Stimulated activated CD4-positive, alpha-beta T cell treated with anti-CD3 and anti-CD28 coated beads, TNF-alpha, amount 100 ng/mL, for 48 hours (primary cell): ENCODE measurements around the gene ESRP2.
A peak's percentile ranks its signal among the peaks of the same experiment; 100 is the strongest.

Experiments used
- DNase-seq, 3 donors: peaks; one replicate each; pipeline ENCODE4 v3.0.0-alpha.2; 2020; ENCODE audit warnings: low read depth in 3 of 3

ESRP2 gene

GRCh38 chr16:68235887-68236136 lies at the start of gene ESRP2:
Gene ESRP2, minus strand, starts transcription at chr16:68236127. Its CDS starts 82 bp downstream, at chr16:68236045.
- no peak for DNase-seq

GRCh38 chr16:68285683-68286082 lies 49.8 kb upstream of the ESRP2 start:
- no peak for DNase-seq

GRCh38 chr16:68284847-68285246 lies 48.9 kb upstream of the ESRP2 start:
- no peak for DNase-seq

GRCh38 chr16:68283801-68284598 lies 48.1 kb upstream of the ESRP2 start:
- no peak for DNase-seq

GRCh38 chr16:68283346-68283745 lies 47.4 kb upstream of the ESRP2 start:
- DNase-seq, result no peak

- no peak for DNase-seq
Measured at GRCh38 chr16:68282064-68282452, 46.1 kb upstream of the ESRP2 start.

DNA sequence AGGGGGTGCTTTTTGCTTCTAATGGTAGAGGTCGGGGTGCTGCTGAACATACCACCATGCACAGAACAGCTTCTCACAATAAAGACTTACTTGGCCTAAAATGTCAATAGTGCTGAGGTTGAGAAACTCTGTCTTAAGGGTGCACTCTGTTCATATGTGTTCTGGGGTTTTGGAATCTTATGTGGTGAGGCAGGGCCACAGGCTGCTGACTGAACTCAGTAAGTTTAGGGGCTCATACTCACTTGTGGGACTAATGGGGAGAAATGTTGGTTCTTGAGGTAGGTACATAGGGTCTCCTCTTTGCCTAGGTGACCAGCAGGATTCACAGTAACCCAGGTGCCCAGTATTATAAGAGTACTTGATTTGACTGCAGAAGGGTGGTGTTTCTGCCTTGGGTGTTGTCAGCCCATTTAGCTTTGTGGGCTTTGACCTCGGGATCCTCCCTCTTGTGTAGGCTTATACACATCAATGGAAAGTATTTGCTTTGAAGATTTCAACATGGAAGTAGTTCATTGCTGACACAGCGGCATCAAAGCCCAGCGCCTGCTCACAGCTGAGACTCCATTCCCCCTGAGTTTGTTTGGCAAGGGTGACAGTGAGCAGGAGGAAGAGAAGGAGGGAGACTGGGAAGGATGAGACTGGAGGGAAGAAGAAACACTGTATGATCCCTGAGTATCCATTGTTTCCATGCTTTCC lies 45.6 kb upstream of the ESRP2 start:
- no peak for DNase-seq

DNA sequence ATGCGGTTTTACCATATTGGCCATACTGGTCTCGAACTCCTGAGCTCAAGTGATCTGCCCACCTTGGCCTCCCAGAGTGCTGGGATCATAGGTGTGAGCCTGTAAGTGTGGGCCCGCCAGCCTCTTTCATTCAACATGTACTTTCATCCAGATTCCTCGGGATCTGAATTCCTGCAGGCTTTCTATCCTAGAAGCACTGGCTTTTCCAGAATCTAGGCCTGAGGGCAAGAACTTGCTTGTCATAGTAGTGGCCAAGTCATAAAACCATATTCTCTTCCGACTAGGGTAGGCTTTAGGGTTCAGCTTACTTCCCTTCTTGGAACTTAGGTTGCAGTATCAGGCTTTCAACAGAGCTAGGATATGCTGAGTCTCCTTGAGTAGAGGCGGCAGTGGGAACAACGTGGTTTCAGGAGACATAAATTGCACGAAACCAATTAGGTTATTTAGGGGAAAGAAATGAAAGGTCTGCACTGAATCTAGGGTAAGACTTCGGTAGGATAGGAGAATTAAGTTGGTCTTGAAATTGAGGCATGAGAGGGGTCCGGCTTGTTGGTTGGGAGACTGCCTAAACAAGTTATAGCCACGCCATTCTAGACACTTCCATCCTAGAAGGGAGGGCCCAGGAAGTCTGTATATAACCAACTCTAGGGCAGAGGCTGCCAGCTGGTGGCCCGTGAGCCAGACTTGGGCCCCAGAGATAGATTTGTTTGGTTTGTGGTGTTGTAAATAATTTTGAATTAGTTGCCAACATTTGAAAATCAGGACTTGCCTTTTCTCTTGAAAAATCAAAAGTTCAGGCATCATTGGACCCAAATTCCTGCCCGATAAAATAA lies 44.0 kb upstream of the ESRP2 start:
- DNase-seq, result no peak

- DNase-seq, result no peak
Measured at GRCh38 chr16:68276223-68276622, 40.3 kb upstream of the ESRP2 start.

DNA sequence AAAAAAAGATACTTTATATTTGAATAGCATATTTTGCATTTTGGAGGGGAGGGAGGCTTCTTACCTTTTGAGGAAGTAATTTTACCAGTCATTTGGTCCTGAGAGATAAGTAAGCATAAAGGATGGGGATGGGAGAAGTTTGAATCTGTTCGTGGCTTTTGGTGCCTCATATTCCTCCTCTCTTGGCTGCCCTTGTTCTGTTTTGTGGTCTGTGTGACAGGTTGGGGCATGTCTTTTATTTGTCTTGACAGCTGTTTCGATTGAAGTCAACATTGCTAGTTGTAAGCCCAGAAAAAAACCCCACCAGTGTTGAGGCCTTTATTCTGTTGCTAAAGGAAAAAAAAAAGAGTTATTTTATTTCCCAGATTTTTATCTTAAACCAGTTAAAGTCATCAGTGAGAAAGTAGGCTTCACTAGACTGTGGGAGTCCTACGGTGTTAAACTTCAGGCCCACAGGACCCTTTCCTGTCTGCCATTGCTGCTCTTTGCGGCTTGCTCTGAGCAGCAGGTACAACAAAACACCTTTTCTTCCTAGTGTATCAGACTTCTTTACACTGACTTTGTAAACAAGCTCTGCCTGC lies 39.8 kb upstream of the ESRP2 start:
- DNase-seq, result no peak

- DNase-seq, result no peak
Measured at GRCh38 chr16:68274441-68274840, 38.5 kb upstream of the ESRP2 start.

GRCh38 chr16:68273896-68274295 lies 38.0 kb upstream of the ESRP2 start:
- no peak for DNase-seq

DNA sequence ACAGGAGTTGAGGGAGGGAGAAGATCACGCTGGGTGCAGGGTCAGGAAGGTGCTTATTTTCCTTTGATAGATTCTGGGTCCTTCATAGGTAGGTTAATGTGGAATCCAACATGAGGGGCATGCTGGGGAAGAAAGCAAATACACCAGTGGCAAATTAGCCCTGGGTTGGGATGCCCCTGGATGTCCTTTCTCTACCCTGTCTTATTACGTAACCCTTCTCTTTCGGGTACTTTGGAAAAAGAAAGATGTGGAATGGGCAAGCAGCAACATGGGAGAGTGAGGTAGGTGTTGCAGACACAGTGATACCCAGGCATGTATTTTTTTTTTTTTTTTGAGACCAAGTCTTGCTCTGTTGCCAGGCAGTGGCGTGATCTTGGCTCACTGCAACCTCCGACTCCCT lies 37.5 kb upstream of the ESRP2 start:
- no peak for DNase-seq

GRCh38 chr16:68272507-68273209 lies 36.7 kb upstream of the ESRP2 start:
- no peak for DNase-seq

DNA sequence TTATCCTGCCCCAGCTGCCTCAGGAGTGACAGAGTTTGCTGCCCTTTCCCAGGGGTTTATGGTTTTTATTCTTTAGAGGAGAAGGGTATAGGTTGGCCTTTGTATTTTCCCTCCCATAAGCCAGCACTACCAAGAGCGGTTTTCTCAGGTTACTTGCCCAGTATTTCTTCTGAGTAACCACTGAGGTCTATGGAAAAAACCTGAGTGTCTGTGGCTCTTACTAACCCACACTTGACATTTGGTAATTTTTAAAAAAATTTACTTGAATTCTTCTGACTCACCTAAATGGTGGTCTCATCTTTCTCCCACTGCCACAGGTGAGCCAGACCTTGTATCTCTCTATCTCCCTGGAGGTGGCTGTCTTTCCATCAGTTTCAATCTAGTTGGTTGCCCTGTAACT lies 34.4 kb upstream of the ESRP2 start:
- DNase-seq, result no peak

GRCh38 chr16:68269793-68270192 lies 33.9 kb upstream of the ESRP2 start:
- DNase-seq, result no peak

GRCh38 chr16:68267612-68268405 lies 31.9 kb upstream of the ESRP2 start:
- no peak for DNase-seq

DNA sequence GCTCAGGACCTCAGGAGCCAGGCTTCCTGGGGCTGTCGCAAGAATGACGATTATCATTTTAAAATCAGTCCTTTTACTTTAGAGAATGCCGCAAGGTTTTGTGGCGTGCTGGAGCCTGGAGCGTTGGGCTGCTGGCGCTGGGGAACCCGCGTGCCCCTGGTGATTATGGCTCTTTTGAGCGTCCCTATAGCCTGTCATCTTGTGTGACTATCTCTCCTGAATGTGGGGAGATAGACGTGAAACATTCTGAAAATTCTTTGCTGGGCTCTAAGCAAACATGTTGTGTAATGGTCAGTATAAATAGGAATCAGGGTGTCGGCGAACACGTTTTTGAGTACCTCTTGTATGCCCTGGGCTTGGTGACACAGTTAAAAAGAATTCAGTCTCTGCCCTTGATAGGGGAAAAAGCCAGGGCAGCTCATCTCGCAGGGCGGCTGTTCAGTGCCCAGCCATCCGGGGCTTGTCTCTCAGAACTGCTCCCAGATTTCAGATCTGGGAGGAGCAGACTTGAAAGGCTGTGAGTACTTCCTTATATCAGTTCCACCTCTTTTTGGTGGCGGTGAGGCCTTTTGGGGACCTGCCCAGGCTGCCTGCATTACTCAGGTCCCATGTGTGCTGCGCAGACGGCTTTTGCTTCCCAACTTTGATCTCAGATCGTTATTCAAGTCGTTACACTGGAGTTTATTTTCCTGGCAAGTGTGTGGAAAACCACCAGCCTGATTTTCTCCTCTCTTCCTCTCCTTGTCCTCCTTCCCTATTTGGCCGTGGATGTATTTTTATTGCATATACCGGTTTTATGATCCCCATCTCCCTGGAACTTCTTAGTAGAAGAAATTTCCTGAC lies 29.4 kb upstream of the ESRP2 start:
- peak in 1 of 3 donors; percentile 35 for DNase-seq

DNA sequence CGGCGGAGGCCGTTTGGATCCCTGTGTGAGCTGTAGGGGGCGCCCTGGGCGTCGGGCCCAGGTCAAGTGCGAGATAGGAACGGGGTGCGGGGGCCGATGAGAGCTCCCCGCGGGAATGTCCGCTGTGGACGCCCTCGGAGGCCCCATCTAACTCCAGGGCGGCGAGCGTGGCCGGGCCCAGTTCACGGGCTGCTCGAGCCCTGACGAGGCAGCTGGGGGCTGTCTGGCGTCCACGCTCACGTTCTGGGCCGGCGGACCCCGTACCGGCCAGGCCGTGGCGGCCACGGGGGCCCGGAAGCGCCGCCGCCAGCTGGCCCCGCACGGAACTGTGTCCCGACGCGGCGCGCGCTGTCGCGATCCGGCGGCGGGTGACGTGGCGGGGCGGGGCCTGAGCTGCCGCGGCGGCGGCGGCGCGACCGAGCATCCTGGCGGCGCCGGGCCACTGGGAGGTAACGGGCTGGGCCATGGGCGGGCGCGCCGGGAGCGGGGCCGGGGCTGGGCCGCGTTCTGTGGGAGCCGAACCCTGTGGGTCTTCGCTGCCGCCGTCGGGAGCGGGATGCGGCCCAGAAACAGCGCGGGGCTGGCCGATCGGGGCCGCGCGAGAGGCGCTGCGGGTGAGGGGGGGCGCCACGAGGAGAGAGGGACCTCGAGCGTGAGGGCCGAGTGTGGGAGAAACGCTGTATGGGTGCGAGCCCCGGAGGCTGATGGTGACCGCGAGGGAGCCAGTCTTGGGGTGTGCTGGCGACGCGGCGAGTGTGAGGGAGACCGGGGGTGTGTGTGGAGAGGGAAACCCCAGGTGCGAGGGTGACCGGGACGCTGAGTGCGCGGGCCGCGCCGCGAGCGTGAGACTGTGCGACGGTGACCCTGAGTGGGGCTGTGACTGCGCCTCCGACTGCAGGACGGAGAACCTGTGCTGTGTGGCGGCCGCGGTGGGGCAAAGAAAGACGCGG lies 28.5 kb upstream of the ESRP2 start, which contains the start of gene SLC7A6:
Gene SLC7A6, plus strand, starts transcription at position 399 of the 950 bp plus-strand sequence. CDS start 10,201 bp downstream, outside the sequence.
- peak; percentile 77 to 83 (median 82) for DNase-seq
